Measurements from ENCODE around the gene SLX9.
"Not testable (repeated sequence)": the region's sequence is repeated elsewhere in the genome, so short reads cannot be mapped to it uniquely, and the experiment has no call there.

SLX9 gene

DNA sequence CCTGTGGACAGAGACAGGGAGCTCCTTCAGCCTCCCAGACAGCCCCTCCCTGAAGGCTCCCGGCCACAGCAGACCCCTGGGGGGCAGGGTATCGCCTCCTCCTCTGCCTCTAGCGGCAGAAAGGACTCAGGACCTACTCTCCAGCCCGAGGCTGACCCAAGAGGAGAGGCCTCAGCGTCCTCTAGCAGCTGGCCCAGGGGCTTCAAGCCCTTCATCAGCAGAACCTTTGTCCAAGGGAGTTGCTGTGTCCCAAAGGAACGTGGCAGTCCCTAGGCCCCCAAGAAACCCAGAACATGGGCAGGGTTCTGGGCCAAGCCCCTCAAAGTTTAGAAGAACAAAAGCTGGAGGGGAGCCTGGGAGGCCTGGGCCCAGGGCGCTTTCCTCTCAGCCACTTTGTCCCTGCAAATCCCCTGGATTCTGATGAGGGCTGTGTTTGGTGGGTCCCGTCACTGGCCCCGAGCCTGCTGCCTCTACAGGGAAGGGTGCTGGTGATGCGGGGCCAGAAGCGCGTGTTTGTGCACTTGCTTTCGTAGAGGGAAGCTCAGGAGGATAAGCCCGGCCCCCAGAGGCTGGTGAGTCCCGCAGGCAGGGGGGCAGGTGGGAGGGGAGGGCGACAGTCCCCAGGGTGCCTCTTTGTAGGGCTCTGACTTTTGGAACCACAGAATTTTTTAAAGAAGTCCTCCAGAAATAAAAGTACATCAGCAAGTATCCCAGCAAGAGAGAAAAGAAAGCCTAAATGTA lies 32.4 kb upstream of the SLX9 start:
- no peak for DNase-seq (ENCODE audit: insufficient read length, low spot score)

DNA sequence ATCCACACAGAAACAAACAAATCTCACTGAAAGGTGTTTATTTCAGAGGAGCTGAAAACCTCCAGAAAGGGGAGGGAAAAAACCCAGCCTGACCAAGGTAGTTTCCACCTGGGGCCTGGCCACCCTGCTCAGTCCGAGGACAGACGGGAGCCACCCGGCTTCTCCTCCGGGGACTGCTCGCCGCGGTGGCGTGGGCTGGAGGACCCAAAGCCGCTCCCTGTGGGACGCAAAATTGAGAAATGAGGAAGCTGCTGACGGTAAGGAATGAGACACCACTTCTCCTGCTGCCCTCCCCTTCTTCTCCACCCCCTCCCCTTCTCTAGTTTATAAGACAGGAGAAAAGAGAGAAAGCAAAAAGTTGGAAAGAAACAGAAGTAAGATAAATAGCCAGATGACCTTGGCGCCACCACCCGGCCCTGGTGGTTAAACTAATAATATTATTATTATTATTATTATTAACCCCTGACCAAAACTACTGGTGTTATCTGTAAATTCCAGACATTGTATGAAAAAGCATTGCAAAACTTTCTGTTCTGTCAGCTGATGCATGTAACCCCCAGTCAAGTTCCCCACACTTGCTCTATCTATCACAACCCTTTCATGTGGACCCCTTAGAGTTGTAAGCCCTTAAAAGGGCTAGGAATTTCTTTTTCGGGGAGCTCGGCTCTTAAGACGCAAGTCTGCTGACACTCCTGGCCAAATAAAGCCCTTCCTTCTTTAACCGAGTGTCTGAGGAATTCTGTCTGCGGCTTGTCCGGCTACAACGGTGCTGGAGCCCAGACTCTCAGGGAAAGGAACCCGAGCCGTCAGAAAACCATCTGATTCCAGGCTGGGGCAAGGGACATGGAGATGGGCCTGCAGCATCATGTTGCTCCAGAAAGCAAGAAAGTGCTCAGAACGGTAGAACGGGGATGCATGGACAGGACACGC lies 31.6 kb upstream of the SLX9 start:
- no peak for DNase-seq (ENCODE audit: insufficient read length, low spot score)
- no peak for FAIRE-seq
- TF ChIP-seq POLR2A (IDR thresholded peaks at IDR 0.05; ENCODE audit: low read depth, low read length) = no peak

More for the DNA sequence above, 32.4 kb upstream of the SLX9 start:
- FAIRE-seq = no peak
- TF ChIP-seq POLR2A (IDR thresholded peaks at IDR 0.05; ENCODE audit: low read depth, low read length) = no peak

DNA sequence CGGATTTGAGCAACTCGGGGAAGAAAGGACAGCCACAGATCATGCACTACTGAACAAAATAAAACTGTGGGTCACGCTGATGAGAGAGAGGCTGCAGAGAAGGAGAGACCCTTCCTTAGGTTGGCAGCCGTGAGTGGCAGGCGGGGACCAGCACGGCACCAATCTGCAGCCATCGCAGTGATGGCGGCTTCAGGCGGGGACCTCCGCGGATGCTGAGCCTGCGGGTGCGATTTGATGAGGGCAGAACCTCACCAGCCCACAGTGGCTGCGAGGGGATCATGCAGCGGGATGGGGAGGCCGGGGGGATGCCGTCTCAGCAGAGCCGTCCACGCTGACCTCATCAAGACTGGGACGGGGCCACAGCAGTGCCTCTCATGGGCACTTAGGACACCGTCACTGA lies 30.9 kb upstream of the SLX9 start:
- no peak for TF ChIP-seq POLR2A (IDR thresholded peaks at IDR 0.05; ENCODE audit: low read depth, low read length)
- DNase-seq (ENCODE audit: insufficient read length, low spot score) (no peak), FAIRE-seq (no peak)

DNA sequence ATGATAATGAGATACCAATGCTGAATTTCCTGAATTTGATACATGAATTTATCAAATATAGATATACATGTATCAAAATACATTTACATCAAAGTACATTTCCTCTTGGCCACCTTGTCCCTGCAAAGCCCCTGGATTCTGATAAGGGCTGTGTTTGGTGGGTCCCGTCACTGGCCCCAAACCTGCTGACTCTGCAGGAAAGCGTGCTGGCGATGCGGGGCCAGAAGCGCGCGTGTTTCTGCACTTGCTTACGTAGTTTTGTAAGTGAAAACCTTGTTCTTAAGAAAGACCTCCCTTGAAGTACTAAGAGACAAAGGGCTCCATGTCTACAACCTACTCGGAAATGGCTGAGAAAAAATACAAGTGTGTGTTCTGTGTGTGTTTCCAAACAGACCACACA lies 30.1 kb upstream of the SLX9 start:
- FAIRE-seq = no peak
- TF ChIP-seq POLR2A (IDR thresholded peaks at IDR 0.05; ENCODE audit: low read depth, low read length) = no peak
- DNase-seq (ENCODE audit: insufficient read length, low spot score) = no peak

DNA sequence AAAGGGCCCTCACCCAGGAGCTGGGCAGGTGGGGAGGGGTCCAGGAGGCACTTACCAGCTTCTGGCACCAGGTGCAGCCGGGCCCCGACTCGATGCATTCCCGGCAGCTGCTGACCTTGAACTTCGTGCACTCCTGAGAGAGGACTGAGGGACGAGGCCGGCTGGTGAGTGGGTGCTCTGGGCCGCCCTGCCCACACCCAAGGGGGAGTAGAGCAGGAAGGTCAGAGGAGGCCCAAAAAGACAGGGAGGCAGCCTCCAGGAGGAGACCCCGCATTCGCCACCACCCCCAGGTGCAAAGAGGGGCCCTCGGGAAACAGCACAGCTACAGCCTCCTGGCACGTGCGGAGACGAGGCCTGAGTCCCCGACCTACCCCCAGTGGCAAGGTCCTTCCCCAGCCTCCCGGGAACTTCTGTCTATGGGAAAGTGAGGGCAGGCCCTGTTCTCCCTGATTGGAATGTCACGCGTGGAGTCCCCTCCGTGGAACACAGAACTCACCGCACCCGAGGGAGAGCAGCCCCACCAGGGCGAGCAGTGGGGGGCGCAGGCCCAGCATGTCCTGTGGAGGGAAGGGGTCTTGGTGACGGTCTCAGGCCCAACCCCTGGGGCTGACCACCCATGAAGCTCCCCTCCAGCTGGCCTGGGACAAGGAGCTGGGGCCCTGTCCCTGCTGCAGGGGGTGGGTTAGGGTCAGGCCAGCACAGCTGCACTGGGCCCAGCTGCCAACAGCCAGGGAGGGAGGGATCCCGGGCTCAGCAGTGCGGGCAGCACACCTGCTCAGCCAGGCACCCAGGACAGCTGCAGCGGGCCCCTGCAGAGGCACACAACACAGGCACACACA lies 29.4 kb upstream of the SLX9 start:
- TF ChIP-seq POLR2A (IDR thresholded peaks at IDR 0.05; ENCODE audit: low read depth, low read length) = no peak
- FAIRE-seq (no peak), DNase-seq (ENCODE audit: insufficient read length, low spot score) (no peak)

DNA sequence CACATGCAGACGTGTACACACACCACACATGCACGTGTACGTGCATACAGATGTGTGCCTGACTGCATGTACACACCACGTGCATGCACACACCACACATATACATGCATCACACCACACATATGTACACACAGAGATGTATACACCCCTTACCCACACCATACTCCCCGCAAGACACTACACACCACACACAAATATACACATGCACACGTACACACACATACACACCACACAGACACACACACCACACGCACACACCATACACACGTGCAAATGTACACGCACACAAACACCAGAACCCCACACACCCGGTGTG lies 28.8 kb upstream of the SLX9 start:
- no peak for TF ChIP-seq POLR2A (IDR thresholded peaks at IDR 0.05; ENCODE audit: low read depth, low read length)
- DNase-seq (ENCODE audit: insufficient read length, low spot score) (no peak), FAIRE-seq (no peak)

DNA sequence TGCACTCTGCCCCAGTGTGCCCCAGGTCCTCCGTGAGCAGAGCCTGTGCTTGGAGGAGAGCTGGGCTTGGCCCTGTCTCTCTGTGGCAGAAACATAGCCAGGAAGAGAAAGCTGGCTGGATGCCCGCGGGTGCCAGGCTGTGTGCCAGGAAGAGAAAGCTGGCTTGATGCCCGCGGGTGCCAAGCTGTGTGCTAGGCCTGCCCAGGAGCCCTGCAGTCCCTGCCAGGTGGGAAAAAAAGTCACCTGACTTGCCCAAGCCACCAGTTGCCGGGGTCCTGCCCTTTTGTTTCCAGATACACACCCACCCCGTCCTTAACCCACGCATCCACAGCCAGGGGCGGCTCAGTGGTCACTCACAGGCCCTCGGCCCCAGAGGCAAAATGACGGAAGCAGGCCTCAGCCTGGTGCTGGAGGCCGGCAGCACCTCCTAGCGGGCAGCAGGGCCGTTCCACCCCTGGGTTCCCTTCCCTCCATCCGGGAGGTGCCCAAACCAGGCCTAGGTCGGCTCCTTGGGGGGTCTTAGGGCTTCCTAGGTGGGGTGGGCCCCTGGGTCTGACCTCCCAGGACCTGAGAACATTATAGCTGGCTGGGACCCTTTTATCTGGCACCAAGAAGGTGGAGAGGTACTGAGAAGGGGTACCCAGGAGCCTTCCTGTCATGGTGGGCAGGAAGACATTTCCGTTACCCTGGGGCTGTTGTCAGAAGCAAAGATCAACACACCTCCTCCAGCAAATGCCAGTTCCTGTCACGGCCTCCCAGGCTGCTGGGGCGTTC lies 28.3 kb upstream of the SLX9 start:
- TF ChIP-seq POLR2A (IDR thresholded peaks at IDR 0.05; ENCODE audit: low read depth, low read length) = no peak
- DNase-seq (ENCODE audit: insufficient read length, low spot score) (peak; percentile 76), FAIRE-seq (no peak)

DNA sequence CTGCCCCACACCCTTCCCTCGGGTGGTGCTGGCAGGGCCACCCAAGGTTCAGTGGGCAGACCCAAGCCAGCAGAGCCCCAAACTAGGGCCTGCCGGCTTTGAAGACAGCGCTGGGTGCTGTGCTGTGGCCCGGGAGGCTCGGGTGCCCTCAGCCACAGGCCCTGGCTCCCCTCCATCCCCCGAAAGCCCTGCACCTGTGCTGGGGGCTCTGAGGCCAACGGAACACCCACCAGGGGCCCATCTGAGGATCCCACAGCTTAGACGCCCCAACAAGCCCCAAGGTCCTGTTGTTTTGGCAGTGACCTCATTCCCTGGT lies 27.7 kb upstream of the SLX9 start:
- TF ChIP-seq POLR2A (IDR thresholded peaks at IDR 0.05; ENCODE audit: low read depth, low read length) = no peak
- DNase-seq (ENCODE audit: insufficient read length, low spot score) (no peak), FAIRE-seq (no peak)

DNA sequence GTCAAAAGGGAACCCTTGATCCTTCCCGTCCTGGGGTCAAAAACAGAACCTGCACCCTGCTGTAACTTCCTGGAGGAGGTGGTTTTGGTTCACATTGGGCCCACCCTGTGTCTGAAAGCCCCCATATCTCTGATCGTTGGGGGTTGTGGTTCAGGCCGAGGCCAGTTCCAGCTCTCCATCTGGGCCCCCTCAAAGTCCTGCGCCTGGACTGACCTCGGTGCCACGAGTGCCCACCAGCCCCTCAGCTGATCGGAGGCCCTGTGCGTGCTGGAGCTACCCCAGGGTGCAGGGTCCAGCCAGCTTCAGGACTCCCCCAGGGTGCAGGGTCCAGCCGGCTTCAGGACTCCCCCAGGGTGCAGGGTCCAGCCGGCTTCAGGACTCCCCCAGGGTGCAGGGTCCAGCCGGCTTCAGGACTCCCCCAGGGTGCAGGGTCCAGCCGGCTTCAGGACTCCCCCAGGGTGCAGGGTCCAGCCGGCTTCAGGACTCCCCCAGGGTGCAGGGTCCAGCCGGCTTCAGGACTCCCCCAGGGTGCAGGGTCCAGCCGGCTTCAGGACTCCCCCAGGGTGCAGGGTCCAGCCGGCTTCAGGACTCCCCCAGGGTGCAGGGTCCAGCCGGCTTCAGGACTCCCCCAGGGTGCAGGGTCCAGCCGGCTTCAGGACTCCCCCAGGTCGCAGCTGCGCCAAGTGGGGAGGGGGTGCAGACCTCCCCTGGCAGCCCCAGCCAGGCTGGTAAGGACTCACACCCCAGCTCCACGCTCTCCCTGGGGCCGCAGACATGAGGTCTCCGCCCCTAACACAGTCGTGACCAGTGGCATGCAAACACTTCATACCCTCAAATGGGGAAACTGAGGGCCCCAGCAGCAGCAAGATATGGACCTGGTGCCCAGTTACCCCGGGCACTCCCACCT lies 27.1 kb upstream of the SLX9 start:
- FAIRE-seq; DNase-seq (ENCODE audit: insufficient read length, low spot score): not testable (repeated sequence)

DNA sequence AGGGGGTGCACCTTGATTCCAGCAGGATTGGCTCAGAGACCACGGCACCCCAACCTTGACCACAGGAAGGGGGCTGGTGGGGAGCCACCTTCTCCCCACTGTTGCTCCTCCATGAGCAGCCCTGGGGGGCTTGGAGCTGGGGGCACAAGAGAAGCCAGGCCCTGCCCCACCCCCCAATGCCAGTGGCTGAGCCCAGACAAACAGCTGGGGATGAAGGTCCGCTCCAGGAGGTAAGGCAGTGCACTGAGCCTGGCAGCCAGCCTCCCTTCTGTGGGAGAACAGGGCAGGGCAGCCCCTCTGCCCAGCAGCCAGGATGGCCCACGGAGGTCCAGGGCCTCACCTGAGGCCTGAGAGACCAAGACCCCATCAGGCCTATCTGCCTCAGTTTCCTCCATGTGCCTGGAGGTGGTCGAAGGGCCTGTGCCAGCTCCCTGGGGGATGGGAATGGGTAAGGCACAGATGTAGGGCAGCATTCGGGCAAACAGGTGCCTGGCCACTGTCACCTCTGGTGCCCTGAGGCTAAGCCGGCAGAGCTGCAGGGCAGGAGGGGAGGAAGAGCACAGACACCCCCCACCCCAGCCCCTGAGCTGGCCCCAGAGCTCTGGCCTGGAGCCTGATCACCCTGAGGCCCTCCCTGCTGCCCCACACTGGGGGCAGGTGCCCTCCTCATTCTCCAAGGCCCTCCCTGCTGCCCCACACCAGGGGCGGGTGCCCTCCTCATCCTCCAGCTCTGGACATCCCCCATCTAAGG lies 26.2 kb upstream of the SLX9 start:
- no peak for DNase-seq (ENCODE audit: insufficient read length, low spot score)
- no peak for FAIRE-seq
- TF ChIP-seq POLR2A (IDR thresholded peaks at IDR 0.05; ENCODE audit: low read depth, low read length) = no peak

DNA sequence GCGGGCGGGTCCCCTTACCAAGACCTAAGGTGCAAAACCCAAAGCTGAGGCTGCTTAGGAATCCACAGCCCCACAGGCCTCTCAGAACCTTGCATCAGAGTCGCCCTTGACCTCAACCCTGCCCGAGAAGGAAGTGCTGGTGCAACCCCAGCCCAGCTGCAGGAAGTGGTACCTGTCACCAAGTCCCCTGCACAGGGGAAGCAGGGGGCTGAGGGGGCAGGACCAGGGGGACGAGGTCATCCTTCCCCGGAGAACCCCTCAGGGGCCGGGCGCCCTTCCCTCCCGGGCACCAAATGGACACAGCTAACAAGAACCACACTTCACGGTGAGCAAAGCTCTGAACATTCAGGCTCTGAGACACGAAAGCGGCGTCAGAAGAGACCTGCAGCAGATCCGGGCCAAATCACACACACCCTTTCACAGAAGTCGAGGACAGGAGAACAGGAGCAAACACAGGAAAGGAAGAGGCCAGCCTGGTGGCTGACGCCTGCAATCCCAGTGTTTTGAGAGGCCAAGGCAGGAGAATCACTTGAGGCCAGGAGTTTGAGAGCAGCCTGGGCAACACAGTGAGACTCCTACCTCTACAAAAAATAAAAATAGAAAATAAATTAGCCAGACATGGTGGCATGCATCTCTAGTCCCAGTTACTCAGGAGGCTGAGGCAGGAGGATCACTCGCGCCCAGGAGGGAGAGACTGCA lies 25.5 kb upstream of the SLX9 start:
- TF ChIP-seq POLR2A (IDR thresholded peaks at IDR 0.05; ENCODE audit: low read depth, low read length) = no peak
- DNase-seq (ENCODE audit: insufficient read length, low spot score) (no peak), FAIRE-seq (no peak)
